Measurements from ENCODE around the gene CNTFR.

DNA sequence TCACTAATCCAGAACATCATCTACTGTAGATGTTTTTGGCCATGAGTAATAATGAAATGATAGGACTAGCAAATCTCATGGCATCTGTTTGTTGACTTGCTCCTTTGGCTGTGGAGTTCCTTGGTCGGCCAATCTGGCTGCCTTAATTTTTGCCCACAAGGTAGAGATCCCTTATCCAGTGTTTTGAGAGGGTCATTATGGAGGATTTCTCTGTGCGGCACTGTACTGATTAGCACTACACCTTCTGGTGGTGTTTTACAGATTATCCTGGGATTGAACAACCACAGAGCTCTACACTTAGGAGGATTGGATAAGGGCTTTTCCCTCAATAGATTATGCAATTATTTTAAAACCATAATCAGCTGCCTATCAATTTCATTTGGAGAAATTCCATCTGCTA, 63.5 kb downstream of the CNTFR start:
- TF ChIP-seq, protein P1, sequence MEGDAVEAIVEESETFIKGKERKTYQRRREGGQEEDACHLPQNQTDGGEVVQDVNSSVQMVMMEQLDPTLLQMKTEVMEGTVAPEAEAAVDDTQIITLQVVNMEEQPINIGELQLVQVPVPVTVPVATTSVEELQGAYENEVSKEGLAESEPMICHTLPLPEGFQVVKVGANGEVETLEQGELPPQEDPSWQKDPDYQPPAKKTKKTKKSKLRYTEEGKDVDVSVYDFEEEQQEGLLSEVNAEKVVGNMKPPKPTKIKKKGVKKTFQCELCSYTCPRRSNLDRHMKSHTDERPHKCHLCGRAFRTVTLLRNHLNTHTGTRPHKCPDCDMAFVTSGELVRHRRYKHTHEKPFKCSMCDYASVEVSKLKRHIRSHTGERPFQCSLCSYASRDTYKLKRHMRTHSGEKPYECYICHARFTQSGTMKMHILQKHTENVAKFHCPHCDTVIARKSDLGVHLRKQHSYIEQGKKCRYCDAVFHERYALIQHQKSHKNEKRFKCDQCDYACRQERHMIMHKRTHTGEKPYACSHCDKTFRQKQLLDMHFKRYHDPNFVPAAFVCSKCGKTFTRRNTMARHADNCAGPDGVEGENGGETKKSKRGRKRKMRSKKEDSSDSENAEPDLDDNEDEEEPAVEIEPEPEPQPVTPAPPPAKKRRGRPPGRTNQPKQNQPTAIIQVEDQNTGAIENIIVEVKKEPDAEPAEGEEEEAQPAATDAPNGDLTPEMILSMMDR (optimal IDR thresholded peaks at IDR 0.05 in 1 of 3, IDR thresholded peaks at IDR 0.05 in 1 of 3, conservative IDR thresholded peaks at IDR 0.05 in 1 of 3; ENCODE audit: extremely low read depth in 1 of 3, insufficient read depth in 2 of 3, low read length in 3 of 3) = no peak
- TF ChIP-seq EZH2 (IDR thresholded peaks at IDR 0.05; ENCODE audit: low read length) = no peak
